GM18508 (cell line): ENCODE results near the gene NTNG1.

Experiments
- ATAC-seq: cut with Tn5 transposase; IDR thresholded peaks from one replicate; pipeline ENCODE4 v1.9.1; 2021; ENCODE audit warnings: moderate number of reproducible peaks; ENCODE audit not compliant: insufficient read depth, unreplicated experiment

NTNG1 gene

DNA sequence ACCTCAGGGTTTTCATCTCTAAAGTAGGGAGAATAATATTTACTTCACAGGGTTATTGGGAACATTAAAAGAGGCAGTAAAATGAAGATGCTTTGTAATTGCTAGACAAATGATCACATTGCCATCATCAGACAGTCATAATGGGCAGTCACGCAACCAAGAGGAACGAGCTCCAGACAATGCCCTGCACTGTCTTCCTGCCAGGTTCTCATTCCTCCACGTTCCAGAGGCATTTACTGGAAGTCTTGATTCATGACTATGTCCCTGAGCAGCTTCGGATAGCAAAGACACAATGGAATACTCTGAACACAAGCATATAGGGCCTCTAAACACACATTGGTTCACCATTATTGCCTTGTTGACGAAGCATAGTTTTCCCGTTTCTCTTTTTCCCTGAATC is 389.7 kb downstream of the NTNG1 start:
- ATAC-seq: no peak

DNA sequence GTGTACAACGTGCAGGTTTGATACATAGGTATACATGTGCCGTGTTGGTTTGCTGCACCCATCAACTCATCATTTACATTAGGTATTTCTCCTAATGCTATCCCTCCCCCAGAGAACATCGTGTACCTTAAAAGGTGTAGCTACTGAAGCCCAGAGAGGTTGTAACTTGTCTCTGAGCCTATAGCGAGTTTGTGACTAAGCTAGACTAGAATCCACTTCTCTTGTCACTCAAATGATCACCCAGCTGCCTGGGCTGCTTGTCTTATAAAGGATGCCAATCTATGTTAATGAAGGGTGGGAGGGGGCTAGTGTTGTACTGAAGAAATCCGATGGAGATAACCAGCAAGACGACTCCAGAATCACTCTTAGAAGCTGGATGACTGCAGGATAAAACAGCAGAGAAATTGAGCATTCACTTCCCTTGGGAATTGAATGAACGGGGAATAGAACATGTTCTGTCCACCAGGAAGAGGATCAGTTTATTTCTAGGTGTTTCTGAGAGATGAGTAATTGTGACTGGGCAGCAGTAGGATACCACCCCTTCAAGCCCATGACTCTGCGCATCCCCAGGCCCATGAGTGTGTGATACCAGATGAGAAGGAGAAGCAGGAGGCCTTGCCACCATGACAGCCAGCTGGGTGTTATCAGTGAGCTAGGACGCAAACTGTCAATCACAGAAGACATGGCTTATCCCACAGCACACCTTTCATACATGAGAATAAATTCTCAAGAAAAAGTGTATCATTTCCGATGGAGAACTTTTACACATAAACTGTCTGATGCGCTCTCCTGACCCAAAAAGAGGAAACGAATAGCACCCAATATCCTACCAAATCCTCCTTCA is 390.4 kb downstream of the NTNG1 start:
- no peak for ATAC-seq

DNA sequence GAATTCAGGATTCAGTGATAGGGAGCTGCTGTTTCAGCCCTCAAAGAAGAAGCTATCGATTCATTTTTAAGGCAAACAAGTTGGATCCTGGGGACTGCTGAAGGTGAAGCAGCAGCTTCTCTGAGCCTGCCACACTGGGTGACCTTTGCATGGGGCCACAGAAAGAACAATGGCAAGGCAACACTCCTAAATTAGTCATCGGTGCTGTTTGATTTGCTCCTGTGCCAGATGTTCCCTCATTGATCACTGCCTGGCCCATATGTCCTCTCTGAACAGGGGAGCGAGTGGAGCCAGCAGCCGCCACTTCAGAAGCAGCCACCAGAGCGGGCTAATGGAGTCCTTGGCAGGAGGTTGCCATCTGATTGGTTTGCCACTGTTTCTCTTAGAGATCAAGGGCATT is 391.5 kb downstream of the NTNG1 start:
- no peak for ATAC-seq
